ENCODE measurements around the gene PXMP2.
"Not testable (repeated sequence)": the region's sequence is repeated elsewhere in the genome, so short reads cannot be mapped to it uniquely, and the experiment has no call there.

Gene PXMP2

GRCh38 chr12:132753670-132754069 is 66.3 kb downstream of the PXMP2 start:
- DNase-seq (ENCODE audit: low spot score) = not testable (repeated sequence)

- DNase-seq (ENCODE audit: low spot score) = no peak
These were observed 67.0 kb downstream of the PXMP2 start for GRCh38 chr12:132754160-132754932.

Data from AG08396 (cell line).